GM19240 (cell line): Measurements from ENCODE around the gene INPP5K.
"Not testable (repeated sequence)": the region's sequence is repeated elsewhere in the genome, so short reads cannot be mapped to it uniquely, and the experiment has no call there.

Source experiments
- DNase-seq: peaks from one replicate; pipeline ENCODE4 v3.0.0; 2011; ENCODE audit warnings: low spot score; ENCODE audit not compliant: insufficient read length

Gene INPP5K

DNA sequence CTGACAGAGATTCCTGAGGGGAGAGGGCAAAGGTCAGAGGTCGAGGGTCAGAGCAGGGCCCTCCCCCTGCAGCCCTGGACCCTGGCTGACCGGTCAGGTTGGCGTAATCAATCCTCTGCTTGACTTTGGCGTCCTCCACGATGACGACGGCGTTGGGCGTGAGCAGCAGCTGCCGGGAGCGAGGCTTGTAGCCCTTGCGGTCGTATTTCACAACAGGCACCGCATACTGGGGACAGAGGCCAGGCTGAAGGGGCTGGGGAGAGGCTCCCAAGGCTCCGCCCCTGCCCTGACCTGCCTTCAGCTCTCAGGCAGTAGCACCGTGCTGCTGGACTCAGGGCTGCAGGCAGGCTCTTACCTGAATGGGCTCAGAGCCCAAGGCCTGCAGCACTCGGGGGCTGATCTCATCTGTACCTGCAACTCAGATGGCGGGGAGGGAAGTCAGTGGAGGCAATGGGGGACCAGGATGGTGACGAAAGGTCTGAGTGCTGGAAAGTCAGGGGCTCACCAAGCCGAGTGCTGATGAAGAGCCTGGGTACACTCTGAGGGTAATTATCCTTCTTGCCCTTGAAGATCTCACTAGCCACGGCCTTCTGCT, 48.4 kb downstream of the INPP5K start:
- no peak for DNase-seq

DNA sequence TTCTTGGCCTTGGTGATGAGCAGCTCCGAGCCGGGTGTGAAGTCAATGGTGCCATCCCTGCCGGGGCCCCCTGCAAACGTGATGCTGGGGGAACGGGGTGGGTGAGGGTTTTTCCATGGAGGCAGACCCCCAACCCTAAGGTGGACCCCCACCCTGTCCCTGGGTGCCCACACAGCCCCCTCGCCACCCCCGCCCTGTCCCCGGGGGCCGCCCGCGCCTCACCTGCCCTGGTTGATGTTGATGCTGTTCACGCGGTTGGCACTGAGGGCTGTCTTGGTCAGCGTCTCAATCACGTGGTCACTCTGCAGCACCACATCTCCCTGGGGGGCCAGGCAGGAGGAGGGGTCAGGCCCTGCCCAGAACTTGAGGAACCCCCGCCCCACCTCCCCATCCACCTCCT, 49.2 kb downstream of the INPP5K start:
- DNase-seq = no peak

DNA sequence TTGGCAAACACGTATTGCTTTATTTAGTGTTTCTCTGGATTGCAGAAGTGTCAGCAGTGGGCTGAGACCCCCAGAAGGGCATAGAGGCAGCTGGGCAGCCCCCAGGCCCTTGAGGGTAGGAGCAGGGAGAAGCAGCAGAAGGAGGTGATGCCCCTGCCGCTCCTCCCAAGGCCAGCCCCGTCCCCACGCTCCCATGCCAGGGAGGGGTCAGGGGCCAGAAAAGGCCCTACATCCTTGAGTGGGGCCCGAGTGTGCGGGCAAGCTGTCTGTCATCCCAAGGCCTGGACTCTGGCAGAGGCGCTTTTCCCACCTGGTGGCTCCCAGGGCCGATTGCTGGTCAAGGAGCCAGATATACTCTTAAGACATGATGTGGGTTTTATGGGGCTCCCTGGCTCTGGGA, 52.2 kb downstream of the INPP5K start:
- no peak for DNase-seq

DNA sequence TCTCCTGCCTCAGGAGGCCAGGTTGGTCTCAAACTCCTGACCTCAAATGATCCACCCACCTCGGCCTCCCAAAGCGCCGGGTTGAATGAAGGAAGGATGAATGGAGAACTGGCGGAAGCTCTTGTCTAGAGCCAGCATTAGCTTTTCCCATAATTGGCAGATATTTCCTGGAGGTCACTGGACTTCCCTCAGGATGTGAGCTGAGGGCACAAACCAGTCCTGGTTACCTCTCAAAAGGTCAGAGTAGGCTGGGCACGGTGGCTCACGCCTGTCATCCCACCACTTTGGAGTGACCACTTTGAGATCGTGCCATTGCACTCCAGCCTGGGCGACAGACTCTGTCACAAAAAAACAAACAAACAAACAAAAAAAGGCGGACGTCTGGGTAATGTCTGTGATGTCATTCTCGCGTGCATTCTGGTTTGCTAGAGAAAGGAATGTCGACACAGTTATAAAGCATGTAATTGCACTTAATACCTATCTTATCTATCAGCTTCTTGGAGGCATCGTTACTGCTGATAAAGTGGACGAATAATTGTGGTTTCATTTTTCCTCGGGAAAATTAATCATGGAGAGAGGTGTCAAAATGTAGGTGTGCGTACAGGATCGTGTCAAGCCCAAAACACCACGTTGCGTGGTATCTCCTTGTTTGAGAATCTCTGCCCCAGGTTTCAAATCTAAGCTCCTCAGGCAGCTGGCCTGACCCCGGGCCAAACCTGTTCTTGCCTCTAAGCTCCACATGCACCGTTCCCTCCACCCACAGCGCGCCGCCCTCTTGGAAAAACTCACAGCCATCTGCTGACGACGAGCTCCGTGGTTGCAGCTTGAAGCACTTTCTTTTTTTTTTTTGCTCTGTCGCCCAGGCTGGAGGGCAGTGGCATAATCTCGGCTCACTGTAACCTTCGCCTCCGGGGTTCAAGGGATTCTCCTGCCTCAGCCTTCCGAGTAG, 54.0 kb downstream of the INPP5K start:
- no peak for DNase-seq

DNA sequence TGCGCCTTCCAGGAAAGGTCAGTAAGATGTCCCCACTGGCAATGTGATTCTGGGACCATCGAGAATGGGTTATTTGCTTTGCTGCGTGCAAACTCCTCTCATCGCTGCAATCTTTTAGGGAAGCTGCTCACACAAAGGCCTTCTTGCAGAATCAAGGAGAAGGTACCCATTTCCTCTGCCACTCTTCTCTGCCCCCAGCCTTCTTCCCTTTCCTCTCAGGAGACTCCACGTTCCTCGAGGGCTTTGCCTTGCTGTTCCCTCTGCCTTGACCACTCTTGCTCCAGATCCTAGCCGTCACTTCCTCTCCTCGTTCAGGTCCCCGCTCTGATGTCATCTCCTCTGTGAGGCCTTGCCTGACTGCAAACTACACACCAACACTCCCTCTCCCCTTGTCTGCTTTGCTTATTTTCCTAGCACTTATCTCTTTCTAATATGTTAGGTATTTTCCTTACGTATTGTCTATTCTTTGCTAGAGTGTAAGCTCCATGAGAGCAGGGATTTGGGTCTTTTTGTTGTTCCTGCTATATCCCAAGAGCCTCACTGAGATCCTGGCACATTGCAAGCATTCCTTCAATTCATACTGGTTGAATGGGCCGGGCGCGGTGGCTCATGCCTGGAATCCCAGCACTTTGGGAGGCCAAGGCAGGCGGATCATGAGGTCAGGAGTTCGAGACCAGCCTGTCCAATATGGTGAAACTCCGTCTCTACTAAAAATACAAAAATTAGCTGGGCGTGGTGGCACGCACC, 55.0 kb downstream of the INPP5K start:
- no peak for DNase-seq

DNA sequence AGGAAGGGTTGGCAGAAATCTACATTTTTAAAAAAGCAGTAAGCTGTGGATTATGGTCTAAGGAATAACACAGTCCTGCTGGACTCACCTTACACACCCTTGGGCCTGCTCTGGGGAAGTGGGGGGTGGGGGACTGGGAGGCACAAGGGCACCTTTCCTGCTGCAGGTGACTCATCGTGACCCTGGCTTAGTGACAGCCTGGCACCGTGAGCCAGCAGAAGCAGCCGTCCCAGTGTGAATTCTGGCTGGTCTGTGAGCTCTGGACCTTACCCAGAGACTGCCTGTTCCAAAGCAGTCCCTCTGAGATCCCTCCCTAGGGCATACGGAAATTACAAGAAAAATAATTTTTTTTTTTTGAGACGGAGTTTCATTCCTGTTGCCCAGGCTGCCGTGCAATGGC, 56.2 kb downstream of the INPP5K start:
- no peak for DNase-seq

DNA sequence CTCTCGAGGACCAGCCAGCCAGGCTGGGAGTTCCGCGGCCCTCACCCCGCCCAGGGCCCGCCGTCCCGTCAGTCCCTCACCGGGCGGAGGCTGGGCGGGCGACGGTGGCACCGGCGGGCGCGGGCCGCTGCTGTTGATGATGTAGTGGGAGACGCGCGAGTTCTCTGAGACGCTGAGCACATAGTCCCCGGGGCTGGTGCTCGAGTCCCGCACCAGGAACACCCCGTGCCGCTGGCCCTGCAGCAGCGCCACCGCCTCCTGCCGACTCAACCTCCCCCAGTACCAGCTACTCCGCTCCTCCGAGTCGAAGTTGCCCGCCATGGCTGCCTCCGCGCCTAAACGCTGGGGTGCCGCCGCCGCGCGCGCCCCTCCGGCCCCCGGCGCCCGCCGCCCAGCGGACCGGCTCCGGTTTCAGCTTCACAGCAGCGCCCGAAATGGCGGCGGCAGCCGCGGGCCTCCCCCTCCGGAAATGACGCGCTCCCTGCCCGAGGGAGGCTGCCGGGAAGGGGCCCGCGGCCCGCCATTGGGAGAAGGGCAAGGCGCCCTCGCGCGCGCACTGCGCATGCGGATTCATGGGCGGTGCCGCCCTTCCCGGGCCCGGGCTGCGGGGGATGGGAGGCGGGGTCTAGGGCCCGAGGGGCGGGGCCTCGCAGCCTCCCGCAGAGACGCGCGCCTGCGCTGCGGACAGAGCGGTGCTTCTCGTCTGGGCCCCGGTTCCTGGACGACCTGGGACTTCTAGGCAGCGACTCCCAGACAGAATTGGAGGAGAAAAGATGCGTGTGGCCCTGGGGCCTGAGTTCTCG, 60.4 kb downstream of the INPP5K start, which contains the start of gene CRK:
CRK (minus strand) TSS at position 436 of the 803 bp plus-strand sequence; CDS start at position 321, 115 bp downstream.
- peak; percentile 97 for DNase-seq

DNA sequence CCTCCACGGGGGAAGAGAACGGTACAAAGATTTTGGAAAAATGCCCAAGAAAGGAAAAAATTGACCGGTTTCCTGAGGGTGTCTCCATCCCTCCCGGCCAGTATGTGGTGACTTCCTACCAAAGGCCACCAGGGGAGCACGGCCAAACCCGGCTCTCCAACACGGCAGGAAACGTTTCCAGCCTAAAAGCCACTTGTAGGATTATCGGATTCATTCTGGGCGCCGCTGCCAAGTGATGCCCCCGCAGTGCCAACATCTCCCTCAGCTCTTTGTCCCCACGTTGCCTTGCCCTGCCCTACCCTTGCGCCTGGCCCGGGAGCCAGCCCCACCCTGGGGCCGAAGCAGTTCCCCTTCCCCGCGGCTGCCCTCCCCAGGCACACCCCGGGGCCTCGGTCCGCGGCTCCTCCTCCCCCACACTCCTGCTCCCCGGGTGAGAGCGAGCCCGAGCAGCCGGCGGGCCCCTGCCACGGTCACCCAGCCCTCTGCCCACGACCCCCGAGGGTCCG, 61.1 kb downstream of the INPP5K start:
- no peak for DNase-seq

DNA sequence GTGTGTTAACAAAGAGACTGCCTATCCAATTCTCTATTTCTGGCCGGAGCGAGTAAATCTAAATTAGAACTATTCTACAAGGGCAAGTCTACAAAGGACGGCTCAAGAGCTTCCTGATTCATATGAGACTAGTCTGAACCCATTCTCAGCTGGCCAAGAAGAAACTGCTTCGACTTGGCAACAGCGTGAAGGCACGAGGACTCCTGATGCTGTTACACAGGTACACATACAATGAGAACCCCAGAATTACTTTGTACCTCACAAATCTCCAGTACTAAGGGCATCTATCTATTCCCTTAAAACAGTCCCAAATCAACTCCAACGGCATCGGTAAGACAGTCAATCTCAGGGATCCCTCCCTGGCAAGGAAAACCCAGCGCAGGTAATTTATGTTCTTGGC, 61.9 kb downstream of the INPP5K start:
- no peak for DNase-seq

DNA sequence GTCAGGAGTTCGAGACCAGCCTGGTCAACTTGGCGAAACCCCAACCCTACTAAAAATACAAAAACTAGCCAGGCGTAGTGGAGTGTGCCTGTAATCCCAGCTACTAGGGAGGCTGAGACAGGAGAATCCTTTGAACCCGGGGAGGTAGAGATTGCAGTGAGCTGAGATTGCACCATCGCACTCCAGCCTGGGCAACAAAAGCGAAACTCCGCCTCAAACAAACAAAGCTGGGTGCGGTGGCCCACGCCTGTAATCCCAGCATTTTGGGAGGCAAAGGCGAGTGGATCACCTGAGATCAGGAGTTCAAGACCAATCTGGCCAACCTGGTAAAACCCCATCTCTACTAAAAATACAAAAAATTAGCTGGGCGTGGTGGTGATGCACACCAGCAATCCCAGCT, 62.7 kb downstream of the INPP5K start:
- not testable (repeated sequence) for DNase-seq

DNA sequence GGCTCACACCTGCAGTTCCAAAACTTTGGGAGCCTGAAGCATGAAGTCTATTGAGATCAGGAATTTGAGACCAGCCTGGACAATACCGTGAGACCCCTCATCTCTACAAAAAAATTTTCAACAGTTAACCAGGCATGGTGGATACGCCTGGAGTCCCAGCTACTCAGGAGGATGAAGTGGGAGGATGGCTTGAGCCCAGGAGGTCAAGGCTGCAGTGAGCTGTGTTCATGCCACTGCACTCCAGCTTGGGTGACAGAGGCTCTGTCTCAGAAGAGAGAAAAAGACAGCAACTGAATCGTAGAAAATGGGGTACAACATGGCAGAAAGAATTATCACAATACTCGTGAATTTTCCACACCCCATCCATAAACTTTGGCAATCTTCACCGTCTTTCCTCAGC, 63.6 kb downstream of the INPP5K start:
- no peak for DNase-seq

DNA sequence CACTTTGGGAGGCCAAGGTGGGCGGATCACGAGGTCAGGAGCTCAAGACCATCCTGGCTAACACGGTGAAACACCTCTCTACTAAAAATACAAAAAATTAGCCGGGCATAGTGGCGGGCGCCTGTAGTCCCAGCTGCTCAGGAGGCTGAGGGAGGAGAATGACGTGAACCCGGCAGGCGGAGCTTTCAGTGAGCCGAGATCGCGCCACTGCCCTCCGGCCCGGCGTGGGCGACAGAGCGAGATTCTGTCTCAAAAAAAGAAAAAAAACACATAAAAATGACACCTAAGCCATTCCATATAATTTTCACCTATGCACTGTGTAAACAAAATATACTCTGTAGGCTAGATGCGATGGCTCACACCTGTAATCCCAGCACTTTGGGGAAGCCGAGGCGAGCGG, 66.2 kb downstream of the INPP5K start:
- not testable (repeated sequence) for DNase-seq

DNA sequence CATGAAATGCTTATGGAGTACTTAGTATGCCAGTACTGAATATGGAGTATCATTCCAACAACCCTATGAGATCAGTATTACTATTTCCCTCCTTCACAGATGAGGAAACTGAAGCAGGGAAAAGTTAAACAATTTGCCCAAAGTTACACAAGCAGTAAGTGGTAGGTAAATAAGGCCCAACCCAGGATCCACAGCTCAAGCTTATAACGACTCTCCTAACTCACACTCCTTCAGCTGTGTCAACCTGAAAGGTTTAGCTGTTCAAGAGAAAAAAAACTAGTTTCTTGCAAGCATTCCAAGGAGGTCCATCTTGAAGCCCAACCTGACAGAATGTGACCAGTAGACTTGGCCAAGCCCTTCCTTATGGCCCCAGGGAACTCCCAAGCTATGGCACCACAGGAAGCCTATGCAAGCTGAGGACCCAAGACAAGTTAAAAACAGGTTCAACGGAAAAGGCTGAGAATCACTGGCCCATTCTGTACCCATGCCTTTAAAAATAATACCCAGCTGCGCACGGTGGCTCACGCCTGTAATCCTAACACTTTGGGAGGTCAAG, 66.9 kb downstream of the INPP5K start:
- no peak for DNase-seq

DNA sequence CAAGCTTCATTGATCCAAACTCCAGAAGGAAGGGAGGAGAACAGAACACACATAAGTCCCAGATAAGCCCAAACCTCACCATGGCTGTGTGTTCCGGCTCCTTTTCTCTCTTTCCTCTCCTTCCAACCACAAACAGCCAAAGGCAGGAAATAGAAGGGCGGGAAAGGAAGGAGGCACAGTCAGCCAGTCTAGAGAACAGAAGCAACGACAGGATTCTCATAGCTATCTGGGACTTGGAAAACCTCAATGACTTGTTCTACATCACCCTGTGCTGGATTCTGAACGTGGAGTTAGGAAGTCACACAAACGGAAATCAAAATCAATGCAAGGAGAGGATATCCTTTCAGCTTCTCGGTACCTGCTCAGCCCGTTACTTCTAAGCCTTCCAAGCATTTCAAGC, 69.4 kb downstream of the INPP5K start:
- DNase-seq = no peak

DNA sequence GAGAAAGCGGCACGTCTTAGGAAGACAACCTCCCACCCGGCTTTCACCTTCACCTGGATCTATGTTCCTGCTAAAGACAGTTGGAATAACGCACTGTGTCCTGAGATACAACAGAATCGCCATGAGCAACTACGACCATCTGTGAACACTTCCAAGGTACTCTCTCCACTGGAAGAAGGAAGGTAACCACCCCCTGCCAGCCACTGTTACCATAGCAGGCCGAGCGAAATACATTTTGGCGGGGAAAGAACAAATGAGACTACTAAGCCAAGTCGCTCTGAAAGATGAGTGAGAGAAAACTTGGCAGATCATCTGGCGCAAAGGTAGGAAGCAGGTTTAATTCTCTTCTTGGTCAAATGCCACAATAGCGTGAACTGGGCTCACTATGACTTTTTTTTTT, 70.2 kb downstream of the INPP5K start:
- no peak for DNase-seq

DNA sequence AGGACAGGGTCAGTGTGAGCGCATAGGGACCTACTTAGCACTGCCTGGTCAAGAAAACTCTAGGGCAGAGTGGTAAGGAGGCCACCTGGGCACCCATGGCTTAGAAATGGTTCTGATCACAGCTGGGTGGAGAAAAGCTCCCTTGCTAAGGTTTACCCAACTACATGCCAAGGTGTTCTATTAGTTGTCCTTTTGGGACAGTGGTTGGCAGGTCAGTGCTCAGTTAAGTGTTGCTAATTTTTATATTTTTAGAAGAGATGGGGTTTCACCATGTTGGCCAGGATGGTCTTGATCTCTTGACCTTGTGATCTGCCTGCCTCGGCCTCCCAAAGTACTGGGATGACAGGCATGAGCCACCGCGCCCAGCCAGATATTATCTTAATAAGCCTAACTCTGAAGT, 70.7 kb downstream of the INPP5K start:
- not testable (repeated sequence) for DNase-seq
